ENCODE data around the gene ZFYVE16.
"Not testable (repeated sequence)": the region's sequence is repeated elsewhere in the genome, so short reads cannot be mapped to it uniquely, and the experiment has no call there.

Gene ZFYVE16

GRCh38 chr5:80387063-80387768 lies 20.6 kb upstream of the ZFYVE16 start:
- Histone ChIP-seq H3K27me3 (replicated peaks; ENCODE audit: control insufficient read depth, insufficient read depth, low read length, poor library complexity, severe bottlenecking) (no peaks in the 10 kb centered on the region), H3K27ac (ENCODE audit: insufficient read depth, low read length, poor library complexity, severe bottlenecking) (no peak overlapping the region), H3K4me3 (ENCODE audit: insufficient read depth, low read depth, low read length, poor library complexity, severe bottlenecking) (no peak overlapping the region), H3K4me1 (ENCODE audit: control insufficient read depth, insufficient read depth, low read length, poor library complexity, severe bottlenecking) (no peaks in the 10 kb centered on the region), H3K36me3 (ENCODE audit: control insufficient read depth, insufficient read depth, low read length) (no peaks in the 10 kb centered on the region), H3K9me3 (ENCODE audit: control insufficient read depth, low read length) (no peaks in the 10 kb centered on the region)
- DNase-seq = no peak

GRCh38 chr5:80389580-80389979 lies 18.3 kb upstream of the ZFYVE16 start:
- H3K9me3 ChIP-seq (ENCODE audit: control insufficient read depth, low read length) = no peaks in the 10 kb centered on the region
- H3K4me3 ChIP-seq (ENCODE audit: insufficient read depth, low read depth, low read length, poor library complexity, severe bottlenecking) = no peak overlapping the region
- no peak for DNase-seq
- H3K27me3 ChIP-seq (replicated peaks; ENCODE audit: control insufficient read depth, insufficient read depth, low read length, poor library complexity, severe bottlenecking) = no peaks in the 10 kb centered on the region
- H3K4me1 ChIP-seq (ENCODE audit: control insufficient read depth, insufficient read depth, low read length, poor library complexity, severe bottlenecking) = no peaks in the 10 kb centered on the region
- no peaks in the 10 kb centered on the region for H3K36me3 ChIP-seq (ENCODE audit: control insufficient read depth, insufficient read depth, low read length)
- no peak overlapping the region for H3K27ac ChIP-seq (ENCODE audit: insufficient read depth, low read length, poor library complexity, severe bottlenecking)

- H3K4me3 ChIP-seq (ENCODE audit: insufficient read depth, low read depth, low read length, poor library complexity, severe bottlenecking); DNase-seq; H3K27me3 ChIP-seq (replicated peaks; ENCODE audit: control insufficient read depth, insufficient read depth, low read length, poor library complexity, severe bottlenecking); H3K36me3 ChIP-seq (ENCODE audit: control insufficient read depth, insufficient read depth, low read length); H3K27ac ChIP-seq (ENCODE audit: insufficient read depth, low read length, poor library complexity, severe bottlenecking); H3K9me3 ChIP-seq (ENCODE audit: control insufficient read depth, low read length); H3K4me1 ChIP-seq (ENCODE audit: control insufficient read depth, insufficient read depth, low read length, poor library complexity, severe bottlenecking): not testable (repeated sequence)
These were observed 17.5 kb upstream of the ZFYVE16 start for GRCh38 chr5:80390413-80390812.

- H3K4me1 ChIP-seq (ENCODE audit: control insufficient read depth, insufficient read depth, low read length, poor library complexity, severe bottlenecking); H3K4me3 ChIP-seq (ENCODE audit: insufficient read depth, low read depth, low read length, poor library complexity, severe bottlenecking); H3K27ac ChIP-seq (ENCODE audit: insufficient read depth, low read length, poor library complexity, severe bottlenecking); H3K9me3 ChIP-seq (ENCODE audit: control insufficient read depth, low read length); DNase-seq; H3K27me3 ChIP-seq (replicated peaks; ENCODE audit: control insufficient read depth, insufficient read depth, low read length, poor library complexity, severe bottlenecking); H3K36me3 ChIP-seq (ENCODE audit: control insufficient read depth, insufficient read depth, low read length): not testable (repeated sequence)
These were observed 16.6 kb upstream of the ZFYVE16 start for GRCh38 chr5:80391267-80391666.

- no peaks in the 10 kb centered on the region for H3K4me1 ChIP-seq (ENCODE audit: control insufficient read depth, insufficient read depth, low read length, poor library complexity, severe bottlenecking)
- H3K27ac ChIP-seq (ENCODE audit: insufficient read depth, low read length, poor library complexity, severe bottlenecking) = no peak overlapping the region
- no peak overlapping the region for H3K4me3 ChIP-seq (ENCODE audit: insufficient read depth, low read depth, low read length, poor library complexity, severe bottlenecking)
- H3K36me3 ChIP-seq (ENCODE audit: control insufficient read depth, insufficient read depth, low read length) = no peaks in the 10 kb centered on the region
- no peaks in the 10 kb centered on the region for H3K27me3 ChIP-seq (replicated peaks; ENCODE audit: control insufficient read depth, insufficient read depth, low read length, poor library complexity, severe bottlenecking)
- DNase-seq = no peak
- no peaks in the 10 kb centered on the region for H3K9me3 ChIP-seq (ENCODE audit: control insufficient read depth, low read length)
These were observed 8.2 kb upstream of the ZFYVE16 start for GRCh38 chr5:80399526-80400239.

GRCh38 chr5:80400368-80400767 lies 7.5 kb upstream of the ZFYVE16 start:
- H3K36me3 ChIP-seq (ENCODE audit: control insufficient read depth, insufficient read depth, low read length); H3K4me3 ChIP-seq (ENCODE audit: insufficient read depth, low read depth, low read length, poor library complexity, severe bottlenecking); H3K27ac ChIP-seq (ENCODE audit: insufficient read depth, low read length, poor library complexity, severe bottlenecking); H3K4me1 ChIP-seq (ENCODE audit: control insufficient read depth, insufficient read depth, low read length, poor library complexity, severe bottlenecking); H3K9me3 ChIP-seq (ENCODE audit: control insufficient read depth, low read length); H3K27me3 ChIP-seq (replicated peaks; ENCODE audit: control insufficient read depth, insufficient read depth, low read length, poor library complexity, severe bottlenecking); DNase-seq: not testable (repeated sequence)

- H3K36me3 ChIP-seq (ENCODE audit: control insufficient read depth, insufficient read depth, low read length) = no peaks in the 10 kb centered on the region
- no peak for DNase-seq
- H3K4me1 ChIP-seq (ENCODE audit: control insufficient read depth, insufficient read depth, low read length, poor library complexity, severe bottlenecking) = no peaks in the 10 kb centered on the region
- no peaks in the 10 kb centered on the region for H3K27me3 ChIP-seq (replicated peaks; ENCODE audit: control insufficient read depth, insufficient read depth, low read length, poor library complexity, severe bottlenecking)
- H3K4me3 ChIP-seq (ENCODE audit: insufficient read depth, low read depth, low read length, poor library complexity, severe bottlenecking) = no peak overlapping the region
- no peak overlapping the region for H3K27ac ChIP-seq (ENCODE audit: insufficient read depth, low read length, poor library complexity, severe bottlenecking)
- H3K9me3 ChIP-seq (ENCODE audit: control insufficient read depth, low read length) = no peaks in the 10 kb centered on the region
These were observed 4.1 kb upstream of the ZFYVE16 start for GRCh38 chr5:80403782-80404181.

GRCh38 chr5:80406980-80407734 lies 707 bp upstream of the ZFYVE16 start:
- no peaks in the 10 kb centered on the region for H3K4me1 ChIP-seq (ENCODE audit: control insufficient read depth, insufficient read depth, low read length, poor library complexity, severe bottlenecking)
- H3K27me3 ChIP-seq (replicated peaks; ENCODE audit: control insufficient read depth, insufficient read depth, low read length, poor library complexity, severe bottlenecking) = no peaks in the 10 kb centered on the region
- no peaks in the 10 kb centered on the region for H3K9me3 ChIP-seq (ENCODE audit: control insufficient read depth, low read length)
- H3K36me3 ChIP-seq (ENCODE audit: control insufficient read depth, insufficient read depth, low read length) = no peaks in the 10 kb centered on the region
- peak overlapping the region; percentile 91 for H3K4me3 ChIP-seq (ENCODE audit: insufficient read depth, low read depth, low read length, poor library complexity, severe bottlenecking)
- DNase-seq = no peak
- peak overlapping the region; percentile 90 for H3K27ac ChIP-seq (ENCODE audit: insufficient read depth, low read length, poor library complexity, severe bottlenecking)

GRCh38 chr5:80408484-80409366 lies 861 bp downstream of the ZFYVE16 start:
- H3K4me3 ChIP-seq (ENCODE audit: insufficient read depth, low read depth, low read length, poor library complexity, severe bottlenecking) = peak overlapping the region; percentile 91
- peak in 2 of 3 donors; percentile 15 to 43 for DNase-seq
- H3K27me3 ChIP-seq (replicated peaks; ENCODE audit: control insufficient read depth, insufficient read depth, low read length, poor library complexity, severe bottlenecking) = no peaks in the 10 kb centered on the region
- peak overlapping the region; percentile 90 for H3K27ac ChIP-seq (ENCODE audit: insufficient read depth, low read length, poor library complexity, severe bottlenecking)
- no peaks in the 10 kb centered on the region for H3K36me3 ChIP-seq (ENCODE audit: control insufficient read depth, insufficient read depth, low read length)
- H3K9me3 ChIP-seq (ENCODE audit: control insufficient read depth, low read length) = no peaks in the 10 kb centered on the region
- H3K4me1 ChIP-seq (ENCODE audit: control insufficient read depth, insufficient read depth, low read length, poor library complexity, severe bottlenecking) = no peaks in the 10 kb centered on the region

All from effector memory CD4-positive, alpha-beta T cell (primary cell).